ENCODE measurements around the gene PRPH. TPM values are rescaled to one million over a fixed set of nuclear protein-coding genes. Genes with fewer than 3 reads are reported as not detected.
"Not testable (repeated sequence)": the region's sequence is repeated elsewhere in the genome, so short reads cannot be mapped to it uniquely, and the experiment has no call there.

Gene PRPH
- polyA plus RNA-seq, 3 donors = 0.32 to 0.43 (median 0.34) TPM

- DNase-seq (ENCODE audit: extremely low read depth in 1 of 11, low read depth in 9 of 11, low spot score in 4 of 11) = no peak
Observed at GRCh38 chr12:49273726-49274395, 21.1 kb upstream of the PRPH start.

GRCh38 chr12:49274396-49275069 lies 20.4 kb upstream of the PRPH start:
- DNase-seq (ENCODE audit: extremely low read depth in 1 of 11, low read depth in 9 of 11, low spot score in 4 of 11) = no peak

- DNase-seq (ENCODE audit: extremely low read depth in 1 of 11, low read depth in 9 of 11, low spot score in 4 of 11) = no peak
Observed at GRCh38 chr12:49276304-49277290, 18.4 kb upstream of the PRPH start.

- no peak for DNase-seq (ENCODE audit: extremely low read depth in 1 of 11, low read depth in 9 of 11, low spot score in 4 of 11)
Observed at GRCh38 chr12:49277466-49277865, 17.5 kb upstream of the PRPH start.

GRCh38 chr12:49279706-49280159 lies 15.2 kb upstream of the PRPH start:
- DNase-seq (ENCODE audit: extremely low read depth in 1 of 11, low read depth in 9 of 11, low spot score in 4 of 11) = no peak

- not testable (repeated sequence) for DNase-seq (ENCODE audit: extremely low read depth in 1 of 11, low read depth in 9 of 11, low spot score in 4 of 11)
Observed at GRCh38 chr12:49280545-49280944, 14.4 kb upstream of the PRPH start.

- no peak for DNase-seq (ENCODE audit: extremely low read depth in 1 of 11, low read depth in 9 of 11, low spot score in 4 of 11)
Observed at GRCh38 chr12:49282302-49282701, 12.6 kb upstream of the PRPH start.

GRCh38 chr12:49282740-49283375 lies 12.1 kb upstream of the PRPH start:
- not testable (repeated sequence) for DNase-seq (ENCODE audit: extremely low read depth in 1 of 11, low read depth in 9 of 11, low spot score in 4 of 11)

GRCh38 chr12:49283541-49284429 lies 11.2 kb upstream of the PRPH start:
- no peak for DNase-seq (ENCODE audit: extremely low read depth in 1 of 11, low read depth in 9 of 11, low spot score in 4 of 11)

GRCh38 chr12:49284672-49285071 lies 10.3 kb upstream of the PRPH start:
- no peak for DNase-seq (ENCODE audit: extremely low read depth in 1 of 11, low read depth in 9 of 11, low spot score in 4 of 11)

- no peak for DNase-seq (ENCODE audit: extremely low read depth in 1 of 11, low read depth in 9 of 11, low spot score in 4 of 11)
Observed at GRCh38 chr12:49287876-49288275, 7.1 kb upstream of the PRPH start.

GRCh38 chr12:49288412-49288853 lies 6.5 kb upstream of the PRPH start:
- DNase-seq (ENCODE audit: extremely low read depth in 1 of 11, low read depth in 9 of 11, low spot score in 4 of 11) = no peak

GRCh38 chr12:49288922-49289555 lies 5.9 kb upstream of the PRPH start:
- no peak for DNase-seq (ENCODE audit: extremely low read depth in 1 of 11, low read depth in 9 of 11, low spot score in 4 of 11)

- DNase-seq (ENCODE audit: extremely low read depth in 1 of 11, low read depth in 9 of 11, low spot score in 4 of 11) = no peak
Observed at GRCh38 chr12:49292729-49293055, 2.3 kb upstream of the PRPH start.

GRCh38 chr12:49293056-49293956 lies 1.6 kb upstream of the PRPH start:
- DNase-seq (ENCODE audit: extremely low read depth in 1 of 11, low read depth in 9 of 11, low spot score in 4 of 11) = no peak

- DNase-seq (ENCODE audit: extremely low read depth in 1 of 11, low read depth in 9 of 11, low spot score in 4 of 11) = no peak
Observed at GRCh38 chr12:49294086-49294803, 702 bp upstream of the PRPH start.

All from renal cortex interstitium (tissue), 11 donors.